GM21423 (cell line): ENCODE data around the gene PPT1.
A peak's percentile ranks its signal among the peaks of the same experiment; 100 is the strongest.

Source experiments
- ATAC-seq: cut with Tn5 transposase; IDR thresholded peaks from one replicate; pipeline ENCODE4 v1.9.1; 2021; ENCODE audit warnings: mild to moderate bottlenecking, moderate library complexity; ENCODE audit not compliant: unreplicated experiment

Gene PPT1

GRCh38 chr1:40096977-40097782, at the start of gene PPT1:
PPT1 (minus strand) TSS chr1:40097252; CDS start chr1:40097238, 14 bp downstream.
- ATAC-seq, result peak; percentile 82

GRCh38 chr1:40143891-40144575, 47.0 kb upstream of the PPT1 start:
- ATAC-seq, result no peak

GRCh38 chr1:40141878-40142535, 45.0 kb upstream of the PPT1 start:
- no peak for ATAC-seq

- no peak for ATAC-seq
Observed at GRCh38 chr1:40140211-40140973, 43.3 kb upstream of the PPT1 start.

- ATAC-seq, result no peak
Observed at GRCh38 chr1:40133839-40134238, 36.8 kb upstream of the PPT1 start.

- no peak for ATAC-seq
Observed at GRCh38 chr1:40133312-40133665, 36.2 kb upstream of the PPT1 start.

GRCh38 chr1:40132383-40133311, 35.6 kb upstream of the PPT1 start:
- ATAC-seq, result no peak

GRCh38 chr1:40130892-40131291, 33.8 kb upstream of the PPT1 start:
- no peak for ATAC-seq

GRCh38 chr1:40122855-40123254, 25.8 kb upstream of the PPT1 start:
- ATAC-seq, result no peak

- ATAC-seq, result no peak
Observed at GRCh38 chr1:40120128-40120527, 23.1 kb upstream of the PPT1 start.

- ATAC-seq, result no peak
Observed at GRCh38 chr1:40114400-40114799, 17.3 kb upstream of the PPT1 start.

GRCh38 chr1:40110389-40110788, 13.3 kb upstream of the PPT1 start:
- no peak for ATAC-seq

GRCh38 chr1:40107290-40107959, 10.4 kb upstream of the PPT1 start:
- no peak for ATAC-seq

- no peak for ATAC-seq
Observed at GRCh38 chr1:40105028-40105427, 8.0 kb upstream of the PPT1 start.

GRCh38 chr1:40102896-40103295, 5.8 kb upstream of the PPT1 start:
- ATAC-seq, result no peak

- ATAC-seq, result no peak
Observed at GRCh38 chr1:40102038-40102437, 5.0 kb upstream of the PPT1 start.

- ATAC-seq, result peak; percentile 18
Observed at GRCh38 chr1:40096646-40096976, 441 bp downstream of the PPT1 start.

- no peak for ATAC-seq
Observed at GRCh38 chr1:40095806-40096205, 1.2 kb downstream of the PPT1 start.

GRCh38 chr1:40094466-40095110, 2.5 kb downstream of the PPT1 start:
- no peak for ATAC-seq
